HG02884 (cell line): ENCODE results near the gene SNN.
A peak's percentile ranks its signal among the peaks of the same experiment; 100 is the strongest.

ENCODE experiments used
- ATAC-seq: cut with Tn5 transposase; IDR thresholded peaks from one replicate; pipeline ENCODE4 v1.9.1; 2021; ENCODE audit warnings: mild to moderate bottlenecking, moderate library complexity; ENCODE audit not compliant: unreplicated experiment

SNN gene

DNA sequence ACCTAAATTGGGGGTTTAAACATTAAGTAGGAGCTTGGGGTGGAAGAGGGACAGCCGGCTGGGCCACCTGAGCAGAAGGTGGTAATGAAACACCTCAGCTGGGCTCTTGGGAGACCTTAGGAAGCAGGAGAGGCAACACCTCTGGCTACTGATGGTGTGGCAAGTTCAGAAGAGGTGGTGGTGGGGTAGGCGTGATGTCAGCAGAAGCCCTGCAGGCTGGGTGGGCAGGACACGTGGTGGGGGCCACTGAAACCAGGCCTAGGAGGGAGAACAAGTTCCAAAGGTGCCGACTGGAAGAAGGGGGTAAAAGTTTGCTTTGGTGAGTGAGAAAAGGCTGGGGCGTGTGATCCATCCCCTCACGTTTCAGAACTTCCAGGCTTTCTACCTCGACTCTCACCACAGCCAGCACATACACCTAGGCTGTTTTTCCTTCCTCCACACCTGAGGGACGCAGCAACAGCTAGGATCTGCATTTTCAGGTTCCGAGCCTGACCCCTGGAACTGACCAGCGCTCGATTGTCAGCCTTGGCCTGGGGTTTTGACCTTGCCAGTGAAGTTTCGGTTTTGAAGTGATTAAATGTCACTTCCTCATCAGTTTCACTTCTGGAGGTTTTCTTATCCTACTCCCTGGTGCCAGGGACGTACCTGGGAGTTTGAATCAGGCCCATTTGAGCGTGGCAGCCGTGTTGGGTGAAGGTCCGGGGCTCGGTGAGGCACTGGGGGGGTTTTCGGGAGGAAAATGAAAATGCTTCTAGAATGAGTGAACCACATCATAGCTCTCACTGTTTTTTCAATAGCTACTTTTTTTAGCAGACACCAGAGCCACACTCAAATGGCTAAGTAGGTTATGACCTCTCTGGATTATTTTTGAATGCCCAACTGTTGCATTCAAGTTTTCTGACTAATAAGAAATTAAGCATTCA, 10.0 kb downstream of the SNN start:
- no peak for ATAC-seq

GRCh38 chr16:11679250-11679649, 11.0 kb downstream of the SNN start:
- no peak for ATAC-seq

- ATAC-seq: no peak
These were observed 12.0 kb downstream of the SNN start for GRCh38 chr16:11679941-11680911.

GRCh38 chr16:11681556-11681955, 13.3 kb downstream of the SNN start:
- ATAC-seq: no peak

GRCh38 chr16:11681976-11682654, 13.9 kb downstream of the SNN start:
- ATAC-seq: no peak

DNA sequence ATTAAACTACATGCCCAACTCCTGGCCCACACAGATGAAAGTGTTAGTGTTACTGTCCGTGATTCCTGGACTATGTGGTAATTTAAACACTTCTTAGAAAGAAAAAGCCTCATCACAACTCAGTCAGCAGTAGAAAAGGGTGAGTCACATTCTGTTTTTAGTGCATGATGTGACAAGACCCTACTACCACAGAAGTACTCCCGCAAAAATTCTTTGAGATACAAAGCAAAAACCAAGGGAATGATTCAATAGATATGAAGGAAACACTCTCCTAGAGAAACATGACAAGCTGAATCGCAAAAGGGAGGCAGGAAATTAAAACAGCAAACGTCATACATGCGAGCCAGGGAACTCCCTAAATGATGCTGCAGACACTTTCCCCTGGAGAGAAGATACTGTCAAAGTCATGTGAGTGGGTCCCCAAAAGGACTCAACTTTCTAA, 14.4 kb downstream of the SNN start:
- ATAC-seq: no peak

GRCh38 chr16:11683145-11683544, 14.9 kb downstream of the SNN start:
- no peak for ATAC-seq

GRCh38 chr16:11684231-11685025, 16.2 kb downstream of the SNN start:
- ATAC-seq: no peak

- no peak for ATAC-seq
These were observed 17.8 kb downstream of the SNN start for GRCh38 chr16:11685844-11686618.

GRCh38 chr16:11686713-11687380, 18.6 kb downstream of the SNN start:
- ATAC-seq: no peak

DNA sequence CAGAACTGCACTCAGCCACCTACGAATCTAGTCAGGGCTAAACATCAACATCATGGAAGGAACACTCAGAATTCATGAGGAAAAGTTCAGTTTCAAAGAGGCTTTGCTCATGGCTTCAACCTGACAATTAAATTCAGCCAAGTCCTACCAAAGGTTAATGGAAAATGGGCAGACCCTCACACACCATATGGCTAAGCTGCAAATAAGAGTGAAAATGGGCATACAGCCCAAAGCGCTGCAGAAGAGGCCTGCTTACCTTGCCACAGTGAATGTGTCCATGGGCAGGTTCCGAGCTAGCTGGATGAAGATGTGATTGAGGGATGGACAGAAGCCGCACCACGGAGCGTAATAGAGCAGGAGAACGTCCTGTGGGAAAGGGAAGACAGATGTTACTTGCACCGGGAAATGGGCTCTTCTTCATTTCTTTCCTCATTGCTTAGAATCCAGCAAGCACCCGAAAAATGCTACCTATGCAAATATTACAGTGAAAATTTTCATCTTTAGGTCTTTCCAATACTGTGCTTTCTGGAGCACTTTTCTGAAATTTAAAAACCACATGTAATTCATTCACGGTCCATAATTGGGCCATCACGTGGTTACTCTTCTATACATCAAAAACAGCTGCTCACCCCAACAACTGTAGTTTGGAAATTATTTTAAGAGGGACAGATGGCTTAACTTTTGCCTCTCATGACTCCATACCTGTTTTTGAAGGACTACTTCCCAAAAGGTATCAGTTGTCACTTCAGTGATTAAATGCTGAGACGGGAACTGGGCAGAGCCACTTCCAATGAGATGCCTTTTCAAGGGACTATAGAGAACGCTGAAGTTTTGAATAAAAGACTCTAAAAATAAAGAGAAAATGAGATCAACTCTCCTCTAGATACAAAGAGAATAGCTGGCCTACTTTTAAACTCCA, 19.6 kb downstream of the SNN start:
- no peak for ATAC-seq

- ATAC-seq: no peak
These were observed 20.2 kb downstream of the SNN start for GRCh38 chr16:11688520-11688886.

DNA sequence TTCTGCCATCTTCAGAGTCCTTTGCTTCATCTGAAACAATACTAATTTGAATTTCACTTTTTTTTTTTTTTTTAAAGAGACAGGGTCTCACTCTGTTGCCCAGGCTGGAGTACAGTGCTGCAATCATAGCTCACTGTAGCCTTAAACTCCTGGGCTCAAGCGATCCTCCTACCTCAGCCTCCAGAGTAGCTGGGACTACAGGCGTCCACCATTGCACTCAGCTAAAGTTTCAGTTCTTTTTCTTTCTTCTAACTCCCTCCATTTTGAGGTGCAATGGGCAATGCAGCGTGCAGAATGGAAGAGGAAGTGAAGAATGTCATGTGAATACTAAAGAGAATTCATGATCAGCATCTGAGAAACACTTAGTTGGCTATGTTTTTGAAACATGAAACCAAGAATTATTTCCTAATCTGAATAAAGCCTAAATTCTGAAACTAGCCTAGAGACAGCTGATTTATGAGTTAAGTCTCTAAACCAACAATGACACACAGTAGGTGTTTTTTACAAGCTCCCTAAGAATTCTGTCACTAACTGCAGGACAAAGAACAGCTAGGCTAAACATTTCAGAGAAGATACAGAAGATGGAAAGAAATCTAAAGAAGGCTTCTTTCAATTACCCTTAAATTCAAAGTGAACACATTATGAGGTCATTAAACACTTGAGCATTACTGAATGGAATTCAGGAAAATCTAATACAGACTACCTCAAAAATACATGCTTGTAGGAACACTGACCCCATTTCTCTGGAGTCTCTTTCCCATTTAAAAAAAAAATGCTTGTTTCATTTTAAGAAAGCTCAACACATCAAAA, 21.0 kb downstream of the SNN start:
- peak; percentile 72 for ATAC-seq

DNA sequence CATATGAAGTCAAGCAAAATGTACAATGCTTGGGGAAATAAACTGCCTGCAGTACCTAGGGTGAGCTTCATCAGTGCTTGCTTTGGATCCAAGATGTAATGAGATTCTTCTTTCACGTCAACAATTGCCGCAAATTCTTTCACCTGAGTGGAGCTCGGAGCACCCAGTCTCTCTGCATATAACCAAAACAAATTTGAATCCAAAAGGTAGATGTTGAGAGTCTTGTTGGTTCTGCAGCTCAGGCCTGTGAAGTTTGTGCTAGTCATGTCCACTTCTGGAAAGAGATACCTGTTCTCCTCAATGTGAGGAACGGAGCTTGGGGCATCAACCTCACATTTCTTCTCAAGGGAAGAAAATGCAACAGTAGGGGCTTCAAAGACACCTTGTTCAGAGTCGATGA, 23.0 kb downstream of the SNN start:
- no peak for ATAC-seq

DNA sequence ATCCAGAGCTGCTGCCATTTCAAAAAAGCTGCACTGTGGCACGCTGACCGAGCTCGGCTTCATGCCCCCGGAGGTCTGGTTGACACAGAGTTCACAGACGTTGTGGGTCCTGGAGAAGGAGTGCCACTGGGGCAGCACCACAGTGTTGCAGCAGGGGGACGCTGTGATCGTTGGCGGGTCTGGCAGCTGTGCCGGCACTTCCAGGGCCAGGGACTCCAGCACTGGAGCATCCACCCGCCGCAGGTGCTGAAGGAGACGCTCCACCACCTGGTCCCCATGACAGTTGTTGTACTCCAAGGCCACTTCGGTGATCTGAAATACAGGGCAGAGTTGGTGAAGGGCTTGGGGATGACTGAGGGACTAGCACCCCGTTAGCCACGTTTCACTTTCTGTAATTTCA, 23.5 kb downstream of the SNN start:
- ATAC-seq: no peak

GRCh38 chr16:11692171-11692570, 23.9 kb downstream of the SNN start:
- ATAC-seq: no peak

- ATAC-seq: no peak
These were observed 24.4 kb downstream of the SNN start for GRCh38 chr16:11692651-11693050.
